GM12891 (cell line): ENCODE measurements around the gene LILRB3.
"Not testable (repeated sequence)": the region's sequence is repeated elsewhere in the genome, so short reads cannot be mapped to it uniquely, and the experiment has no call there.

ENCODE experiments used
- DNase-seq: peaks from one replicate; pipeline ENCODE4 v3.0.0; 2011; ENCODE audit warnings: low spot score; ENCODE audit not compliant: insufficient read length
- FAIRE-seq: peaks from 2 replicates; lab custom pipeline; 2011; peaks lifted over from hg19 to GRCh38; lab: Jason Lieb, UNC
- PAX5 ChIP-seq: IDR thresholded peaks from 2 replicates; pipeline ENCODE4 v1.6.1; 2011; ENCODE audit warnings: low read length, moderate library complexity, mild to moderate bottlenecking; ENCODE audit not compliant: insufficient read depth, severe bottlenecking
- POLR2A ChIP-seq: IDR thresholded peaks from 2 replicates; pipeline ENCODE4 v1.6.1; 2011; ENCODE audit warnings: low read depth, low read length, control low read depth
- POLR2AphosphoS5 ChIP-seq: IDR thresholded peaks from 2 replicates; pipeline ENCODE4 v1.6.1; 2011; ENCODE audit warnings: low read depth, low read length, control low read depth
- POU2F2 ChIP-seq: IDR thresholded peaks from 2 replicates; pipeline ENCODE4 v1.6.1; 2011; ENCODE audit warnings: low read depth, mild to moderate bottlenecking, control low read depth, low read length, moderate library complexity
- SPI1 ChIP-seq: IDR thresholded peaks from 2 replicates; pipeline ENCODE4 v1.6.1; 2011; ENCODE audit warnings: low read depth, low read length, control low read depth
- TAF1 ChIP-seq: IDR thresholded peaks from 2 replicates; pipeline ENCODE4 v1.6.1; 2011; ENCODE audit warnings: low read depth, low read length, control low read depth

Gene LILRB3

GRCh38 chr19:54206030-54206830, 16.6 kb downstream of the LILRB3 start:
- DNase-seq (no peak), FAIRE-seq (no peak)
- TF ChIP-seq POLR2AphosphoS5 (peak; percentile 66), PAX5 (no peak)

- TF ChIP-seq POU2F2: no peak
- no peak for TF ChIP-seq PAX5
- TF ChIP-seq POLR2AphosphoS5: no peak; the same call in 1 of the 2 replicates
- no peak for TF ChIP-seq POLR2A
- TF ChIP-seq TAF1: no peak
- TF ChIP-seq SPI1: no peak
- DNase-seq: no peak
- no peak for FAIRE-seq
Observed at GRCh38 chr19:54204767-54205468, 17.9 kb downstream of the LILRB3 start.

- no peak for TF ChIP-seq POLR2AphosphoS5
- TF ChIP-seq TAF1: no peak
- TF ChIP-seq SPI1: no peak
- TF ChIP-seq POLR2A: no peak
- TF ChIP-seq POU2F2: no peak
- no peak for TF ChIP-seq PAX5
- no peak for FAIRE-seq
- no peak for DNase-seq
Observed at GRCh38 chr19:54203151-54203611, 19.6 kb downstream of the LILRB3 start.

- no peak for FAIRE-seq
- DNase-seq: no peak
Observed at GRCh38 chr19:54201980-54202379, 20.8 kb downstream of the LILRB3 start.

GRCh38 chr19:54201172-54201701, 21.6 kb downstream of the LILRB3 start:
- DNase-seq: no peak
- TF ChIP-seq POLR2AphosphoS5 (no peak; the same call in 1 of the 2 replicates), POU2F2 (no peak), PAX5 (no peak)
- FAIRE-seq: no peak

More at GRCh38 chr19:54201980-54202379, 20.8 kb downstream of the LILRB3 start:
- TF ChIP-seq TAF1 (no peak), PAX5 (no peak), POLR2A (no peak)

GRCh38 chr19:54199401-54199800, 23.4 kb downstream of the LILRB3 start:
- TF ChIP-seq POLR2A: no peak
- TF ChIP-seq SPI1: no peak
- no peak for TF ChIP-seq PAX5
- FAIRE-seq (no peak), DNase-seq (no peak)

GRCh38 chr19:54197121-54197520, 25.7 kb downstream of the LILRB3 start:
- DNase-seq: no peak
- FAIRE-seq: no peak
- TF ChIP-seq POLR2AphosphoS5: no peak
- TF ChIP-seq TAF1: no peak
- no peak for TF ChIP-seq POU2F2
- TF ChIP-seq POLR2A: no peak
- TF ChIP-seq PAX5: no peak
- no peak for TF ChIP-seq SPI1

- no peak for TF ChIP-seq POLR2AphosphoS5
- no peak for TF ChIP-seq POU2F2
- no peak for TF ChIP-seq POLR2A
- no peak for TF ChIP-seq SPI1
- TF ChIP-seq PAX5: no peak
- no peak for TF ChIP-seq TAF1
- FAIRE-seq: no peak
Observed at GRCh38 chr19:54196536-54196935, 26.3 kb downstream of the LILRB3 start.

GRCh38 chr19:54194463-54194862, 28.3 kb downstream of the LILRB3 start:
- not testable (repeated sequence) for FAIRE-seq, DNase-seq

More at GRCh38 chr19:54196536-54196935, 26.3 kb downstream of the LILRB3 start:
- no peak for DNase-seq

GRCh38 chr19:54193011-54193410, 29.8 kb downstream of the LILRB3 start:
- FAIRE-seq: no peak
- TF ChIP-seq POLR2A: no peak
- TF ChIP-seq PAX5: no peak
- TF ChIP-seq SPI1: no peak
- TF ChIP-seq POLR2AphosphoS5: no peak

More at GRCh38 chr19:54193011-54193410, 29.8 kb downstream of the LILRB3 start:
- DNase-seq: no peak
